ENCODE results near the gene CSF1R.

GRCh38 chr5:150051657-150052195 lies 34.6 kb downstream of the CSF1R start:
- TF ChIP-seq POLR2AphosphoS5 (IDR thresholded peaks at IDR 0.05; ENCODE audit: insufficient read depth, low read depth, low read length) (no peak), CTCF (IDR thresholded peaks at IDR 0.05; ENCODE audit: extremely low read depth in 1 of 2, insufficient read depth in 1 of 2, low read depth in 1 of 2, low read length in 2 of 2) (no peak), EZH2 (IDR thresholded peaks at IDR 0.05; ENCODE audit: borderline replicate concordance, low read depth, low read length, severe bottlenecking) (no peak), POLR2A (IDR thresholded peaks at IDR 0.05; ENCODE audit: low read depth, low read length) (no peak), JUN (IDR thresholded peaks at IDR 0.05; ENCODE audit: borderline replicate concordance, insufficient read depth, insufficient read length, low read depth) (no peak), GATA2 (IDR thresholded peaks at IDR 0.05; ENCODE audit: insufficient read depth, insufficient read length, low read depth, low read length) (no peak)
